Measurements from ENCODE around the gene CTSA.

GRCh38 chr20:45909817-45910669, 18.9 kb downstream of the CTSA start:
- TF ChIP-seq POLR2A (IDR thresholded peaks at IDR 0.05; ENCODE audit: low read depth, low read length) = no peak
- TF ChIP-seq POLR2AphosphoS5 (IDR thresholded peaks at IDR 0.05; ENCODE audit: low read depth, low read length) = no peak

Measured in GM12892 (cell line).